Measurements from ENCODE around the gene C5orf47.

The C5orf47 gene

DNA sequence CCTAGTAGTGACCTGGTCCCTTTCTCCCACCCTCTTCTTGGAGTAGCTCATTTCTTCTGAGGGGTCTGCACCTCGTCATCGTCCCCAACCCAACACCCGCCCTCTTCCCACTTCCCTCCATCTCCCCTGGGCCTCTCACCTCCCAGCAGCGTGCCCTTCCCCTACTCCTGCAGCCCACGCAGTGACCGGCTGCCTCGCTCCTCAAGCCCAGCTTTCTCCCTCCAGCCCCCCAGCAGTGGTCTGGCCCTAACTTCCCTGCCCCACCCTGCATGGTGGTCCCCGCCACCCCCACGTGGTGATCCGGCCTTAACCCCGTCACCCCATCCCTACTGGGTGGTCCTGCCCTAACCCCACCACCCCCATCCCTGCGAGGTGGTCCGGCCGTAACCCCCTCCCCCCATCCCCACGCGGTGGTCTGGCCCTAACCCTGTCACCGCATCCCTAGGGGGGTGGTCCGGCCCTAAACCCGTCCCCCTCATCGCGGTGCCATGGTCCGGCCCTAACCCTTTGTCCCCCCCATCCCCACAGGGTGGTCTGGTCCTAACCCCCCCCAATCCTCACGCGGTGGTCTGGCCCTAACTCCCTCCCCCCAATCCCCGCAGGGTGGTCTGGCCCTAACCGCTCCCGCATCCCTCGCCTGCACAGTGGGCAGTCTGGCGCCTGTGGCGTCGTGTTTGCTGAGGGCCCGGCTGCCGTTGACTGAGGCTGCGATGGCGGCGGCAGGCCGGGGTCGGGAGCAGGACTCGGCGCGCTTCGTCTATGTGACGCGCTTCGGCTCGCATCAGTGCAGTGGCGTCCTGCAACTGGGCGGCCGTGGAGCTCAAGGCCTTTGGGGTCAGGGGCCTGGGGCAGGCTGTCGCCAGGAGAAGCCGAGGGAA lies at the start of gene C5orf47:
Gene C5orf47, plus strand, starts transcription at position 617 of the 878 bp plus-strand sequence. Its CDS starts 94 bp downstream, at position 711.
- no peak for DNase-seq

DNA sequence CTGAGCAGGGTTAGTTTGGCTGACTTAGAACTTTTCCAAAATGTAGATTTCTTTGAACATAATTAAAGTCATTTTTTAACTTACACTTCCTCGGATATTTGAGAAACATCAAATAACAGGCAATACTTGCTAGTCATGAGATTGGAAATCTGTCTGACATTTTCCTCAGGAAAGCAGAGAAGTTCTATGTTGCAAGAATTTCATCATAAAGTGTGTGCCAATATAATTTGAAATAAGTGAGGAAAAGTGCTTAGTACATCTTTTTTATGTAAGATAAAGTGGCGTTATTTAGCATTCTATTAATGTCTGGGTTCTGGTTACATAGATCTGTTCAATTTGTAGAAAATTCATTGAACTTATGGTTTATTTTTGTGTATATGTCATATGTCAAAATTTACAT lies 48.7 kb upstream of the C5orf47 start:
- no peak for DNase-seq

GRCh38 chr5:173941102-173941501 lies 47.9 kb upstream of the C5orf47 start:
- no peak for DNase-seq

DNA sequence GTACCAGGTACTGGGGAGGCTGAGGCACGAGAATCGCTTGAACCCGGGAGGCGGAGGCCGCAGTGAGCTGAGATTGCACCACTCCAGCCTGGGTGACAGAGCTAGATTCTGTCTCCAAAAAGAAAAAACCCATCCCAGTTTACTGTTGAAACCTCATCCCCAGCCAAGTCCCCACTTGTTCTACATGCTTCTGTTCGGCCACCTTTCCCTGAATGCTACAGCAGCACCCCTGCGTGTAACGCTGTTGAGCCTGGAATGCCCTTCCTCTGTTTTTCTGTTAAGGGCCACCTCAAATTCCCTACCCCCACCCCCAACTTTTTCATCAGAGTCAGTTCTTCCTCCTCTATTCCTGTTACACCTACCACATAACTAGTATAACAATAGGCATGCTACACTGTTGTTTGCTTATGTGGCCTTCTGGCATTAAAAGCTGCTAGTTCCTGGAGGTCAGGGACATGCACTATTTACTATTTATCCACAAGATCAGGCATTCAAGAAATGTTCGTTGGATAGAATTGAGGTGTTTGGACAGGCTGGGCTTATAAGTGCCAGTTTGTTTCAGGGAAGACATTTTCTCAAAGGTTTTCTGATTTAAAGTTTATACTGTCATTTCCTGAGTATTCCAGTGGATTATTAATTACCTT lies 47.1 kb upstream of the C5orf47 start:
- no peak for DNase-seq

DNA sequence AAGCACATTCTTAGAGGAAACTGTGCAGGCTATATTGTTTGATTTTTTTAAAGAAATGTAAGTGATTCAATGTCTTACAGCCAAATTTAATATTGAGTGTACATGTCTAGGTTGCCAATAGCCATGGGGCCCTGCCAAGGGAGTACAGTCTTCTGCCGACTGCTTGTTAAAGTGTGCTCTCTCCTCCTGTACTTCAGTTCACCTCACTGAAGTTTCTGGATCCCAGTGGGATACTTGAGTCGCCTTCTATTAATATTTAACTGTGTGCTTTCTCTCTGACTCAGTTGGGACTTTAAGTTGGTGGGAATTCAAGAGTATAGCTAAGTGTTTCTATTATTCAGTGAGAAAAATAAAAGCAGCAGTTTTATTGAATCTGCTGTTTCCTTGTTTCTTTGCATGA lies 44.5 kb upstream of the C5orf47 start:
- DNase-seq: no peak

- DNase-seq: no peak
Observed at GRCh38 chr5:173945160-173945559, 43.8 kb upstream of the C5orf47 start.

- no peak for DNase-seq
Observed at GRCh38 chr5:173946323-173946722, 42.6 kb upstream of the C5orf47 start.

DNA sequence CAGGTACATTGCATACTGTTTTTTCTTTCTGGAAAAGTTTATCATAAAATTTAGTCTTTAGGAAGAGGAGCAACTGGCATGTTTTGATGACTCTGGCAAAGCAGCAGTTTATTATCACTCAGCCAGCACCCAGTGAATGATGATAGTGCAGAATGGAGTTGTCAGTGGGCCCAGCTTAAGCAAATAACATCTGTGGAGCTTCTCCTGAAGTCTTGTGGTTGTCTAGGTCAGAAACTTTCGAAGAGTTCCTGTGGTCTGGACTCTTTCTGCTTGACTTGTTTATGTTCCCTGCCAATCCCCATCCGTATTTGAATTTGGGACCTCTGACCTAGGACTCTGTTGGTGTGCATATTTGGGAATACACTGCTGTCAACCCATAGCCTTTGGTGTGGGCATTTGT lies 38.1 kb upstream of the C5orf47 start:
- no peak for DNase-seq

GRCh38 chr5:173953528-173954090 lies 35.4 kb upstream of the C5orf47 start:
- no peak for DNase-seq

DNA sequence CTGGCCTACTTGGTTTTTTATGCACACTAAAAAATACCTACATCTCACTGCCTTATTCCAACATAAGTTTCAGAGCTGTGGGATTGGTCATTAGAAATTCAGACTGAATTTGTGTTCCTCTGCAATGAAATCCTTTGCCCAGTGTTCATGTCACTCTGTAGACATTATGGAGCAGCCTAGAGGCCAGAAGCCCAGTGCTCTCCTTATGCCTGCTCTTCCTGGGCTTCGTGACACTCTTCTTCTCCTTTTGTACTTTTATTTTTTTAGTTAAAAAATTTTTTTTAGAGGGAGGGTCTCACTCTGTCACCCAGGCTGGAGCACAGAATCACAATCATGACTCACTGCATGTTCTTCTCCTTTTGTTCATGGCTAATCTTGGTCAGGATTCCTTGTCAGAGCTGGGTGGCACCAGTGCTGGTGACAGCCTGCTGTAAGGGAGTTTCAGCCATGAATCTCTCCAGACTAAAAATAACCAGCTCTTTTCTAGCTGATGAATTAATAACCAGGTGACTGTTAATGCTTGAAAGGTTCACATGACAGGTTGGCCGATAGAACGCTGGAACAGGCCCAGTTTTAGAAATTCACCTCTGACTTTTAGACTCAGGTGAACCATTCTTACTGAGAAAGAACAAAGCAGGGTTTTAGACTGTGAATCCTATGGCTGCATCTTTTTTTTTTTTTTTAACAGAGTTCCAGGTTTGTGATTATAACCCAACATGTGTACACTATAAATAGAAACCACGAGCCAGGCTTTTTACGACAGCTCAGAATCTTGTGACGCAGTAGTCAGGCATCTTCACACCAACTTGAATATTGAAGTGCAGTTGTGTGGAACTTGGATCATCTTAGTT lies 34.1 kb upstream of the C5orf47 start:
- no peak for DNase-seq

DNA sequence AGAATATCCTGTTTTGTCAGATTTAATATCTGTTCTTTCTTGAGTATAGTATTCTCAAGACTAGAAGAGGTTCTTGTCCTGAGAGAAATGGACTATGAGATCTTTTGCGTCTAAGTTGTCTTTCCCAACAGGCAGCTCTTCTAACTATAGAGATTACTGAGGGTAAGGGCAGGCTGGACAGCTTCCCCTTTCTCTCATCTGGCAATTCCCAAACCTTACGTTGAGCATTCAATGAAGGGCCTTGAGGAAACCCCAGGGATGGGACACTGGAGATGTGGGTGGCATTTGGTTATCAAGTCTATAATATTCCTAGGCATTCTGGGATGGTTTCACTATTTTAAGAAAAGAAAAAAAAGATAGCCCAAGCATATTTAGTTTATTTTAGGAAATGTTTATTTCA lies 28.0 kb upstream of the C5orf47 start:
- DNase-seq: no peak

DNA sequence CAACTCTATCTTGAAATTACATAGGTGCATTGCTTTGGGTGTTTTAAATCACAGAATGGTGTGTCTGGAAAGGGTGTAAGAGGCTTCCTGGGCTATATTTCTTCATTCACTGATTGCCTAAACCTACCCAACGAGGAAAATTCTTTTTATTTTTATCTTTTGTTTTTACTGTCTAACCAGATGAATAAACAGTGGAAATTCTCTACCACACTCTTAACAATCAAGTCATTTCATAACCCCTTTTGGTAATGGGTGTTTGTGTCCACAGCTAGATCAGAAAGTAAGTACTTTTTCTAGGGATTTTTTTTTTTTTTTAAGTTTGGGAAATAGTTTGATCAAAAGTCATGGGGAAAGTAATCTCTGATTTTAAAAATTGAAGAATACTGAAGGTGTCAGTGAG lies 27.6 kb upstream of the C5orf47 start:
- no peak for DNase-seq

DNA sequence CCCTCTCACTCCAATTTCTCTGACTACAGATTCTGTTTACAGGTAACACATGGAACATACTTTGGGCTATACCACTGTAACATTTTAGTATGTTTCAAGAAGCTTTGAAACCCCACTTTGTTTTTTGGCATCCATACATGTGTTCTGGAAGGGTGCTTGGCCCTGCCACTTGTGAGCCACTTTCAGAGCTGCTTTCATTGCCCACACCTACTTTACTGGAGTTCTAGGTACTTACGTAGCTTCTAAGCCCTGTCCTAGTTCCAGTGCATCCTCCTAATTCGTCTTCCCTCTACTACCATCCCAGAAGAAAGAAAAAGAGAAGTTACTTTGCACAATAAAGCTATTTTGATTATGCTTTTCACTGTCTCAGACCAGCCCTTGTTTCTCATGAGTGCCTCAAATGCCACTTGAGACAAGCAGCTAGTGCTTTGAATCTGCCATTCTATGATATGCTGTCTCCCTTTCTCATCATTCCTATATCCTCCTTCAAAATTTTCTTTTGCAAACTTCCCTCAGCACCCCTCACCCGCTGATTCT lies 26.5 kb upstream of the C5orf47 start:
- no peak for DNase-seq

GRCh38 chr5:173963182-173963838 lies 25.7 kb upstream of the C5orf47 start:
- DNase-seq: no peak

- DNase-seq: no peak
Observed at GRCh38 chr5:173963867-173964441, 25.0 kb upstream of the C5orf47 start.

GRCh38 chr5:173964506-173964905 lies 24.5 kb upstream of the C5orf47 start:
- no peak for DNase-seq

DNA sequence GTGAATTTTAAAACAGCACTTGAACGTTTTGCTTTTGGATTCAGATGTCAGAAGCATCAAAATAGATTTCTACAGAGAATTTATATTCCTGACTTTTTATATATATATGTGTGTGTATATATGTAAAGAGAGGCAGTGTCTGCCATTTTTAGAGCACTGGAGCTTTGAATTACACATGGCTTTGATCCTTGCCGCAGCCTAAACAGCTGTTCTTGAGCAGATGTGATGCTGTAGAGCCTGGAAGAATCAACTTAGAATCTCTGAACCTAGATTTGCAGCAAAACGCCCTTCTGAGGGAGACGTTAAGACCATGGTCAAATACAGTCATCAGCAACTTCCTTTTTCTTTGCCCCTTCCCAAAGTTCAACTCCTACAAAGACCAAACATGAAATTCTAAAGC lies 21.7 kb upstream of the C5orf47 start:
- DNase-seq: no peak

DNA sequence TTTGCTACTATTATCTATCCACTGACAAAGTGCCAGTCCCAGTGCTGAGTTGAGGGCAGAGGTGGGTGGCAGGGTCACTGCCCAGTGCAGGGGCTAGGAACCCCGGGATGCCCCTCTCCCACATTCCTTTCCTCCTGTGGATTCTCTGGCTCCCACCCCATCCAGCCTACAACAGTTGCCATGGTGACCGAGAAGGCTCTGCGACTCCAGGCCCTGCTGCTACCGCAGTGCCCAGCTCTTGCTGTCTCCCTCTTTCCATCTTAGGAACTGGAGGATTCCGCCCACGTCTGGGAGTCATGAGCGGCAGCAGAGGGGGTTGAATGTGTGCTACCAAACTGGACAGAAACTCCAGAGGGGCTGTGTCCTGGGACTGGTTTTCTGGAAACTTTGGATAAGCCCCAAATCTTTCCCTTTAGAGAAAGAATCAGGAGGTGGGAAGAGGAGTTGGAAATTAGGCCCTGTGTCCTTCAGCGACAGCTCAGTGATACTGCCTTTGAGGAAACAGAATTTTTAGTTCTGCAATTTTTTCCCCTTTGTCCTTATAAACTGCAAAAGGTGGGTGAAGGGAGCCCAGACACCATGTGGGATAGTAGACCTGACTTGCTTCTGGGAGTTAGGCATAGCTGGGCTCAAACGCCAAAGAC lies 20.7 kb upstream of the C5orf47 start:
- DNase-seq: no peak

- no peak for DNase-seq
Observed at GRCh38 chr5:173969167-173970049, 19.6 kb upstream of the C5orf47 start.
